HG02938 (cell line): ENCODE results near the gene SUOX.
"Not testable (repeated sequence)": the region's sequence is repeated elsewhere in the genome, so short reads cannot be mapped to it uniquely, and the experiment has no call there.

Experiments used
- ATAC-seq: cut with Tn5 transposase; IDR thresholded peaks from one replicate; pipeline ENCODE4 v1.9.1; 2021; ENCODE audit warnings: mild to moderate bottlenecking, moderate library complexity; ENCODE audit not compliant: unreplicated experiment

SUOX gene

DNA sequence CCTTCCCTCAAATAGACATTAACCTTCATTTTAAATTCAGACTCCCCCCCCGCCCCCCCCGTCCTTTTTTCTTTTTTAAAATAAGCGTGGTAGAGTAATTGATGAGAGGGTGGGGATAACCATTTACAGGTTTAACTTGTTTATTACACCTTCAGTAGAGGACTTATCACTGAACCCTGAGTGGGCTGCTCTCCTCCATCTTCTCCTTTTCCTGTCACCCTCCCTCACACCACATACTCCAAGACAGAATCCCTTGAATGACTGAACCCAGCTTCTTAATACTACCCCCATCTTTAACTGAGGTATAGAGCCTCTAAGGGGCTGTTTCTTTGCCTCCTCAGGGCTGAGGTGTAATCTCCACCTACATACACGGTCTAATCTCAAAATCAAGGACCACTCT is 20.1 kb downstream of the SUOX start:
- ATAC-seq = no peak

DNA sequence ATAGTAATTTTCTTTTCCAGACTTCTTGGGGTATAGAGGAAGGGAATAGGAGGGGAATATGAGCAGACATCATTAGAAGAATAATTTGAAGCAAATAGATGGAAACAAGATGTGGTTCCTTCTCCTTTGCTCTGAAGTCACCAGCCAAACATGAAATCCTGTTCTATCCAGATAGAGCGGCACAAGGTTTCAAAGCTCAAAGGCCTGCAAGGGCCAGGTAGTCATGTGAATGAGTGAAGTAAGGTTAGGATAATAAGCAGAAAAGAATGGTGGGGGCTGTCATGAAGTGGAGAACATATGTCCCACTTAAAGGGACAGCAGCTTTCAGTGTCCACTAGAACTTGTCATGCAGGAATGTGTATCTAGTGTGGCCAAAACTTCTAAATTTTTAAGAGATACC is 21.3 kb downstream of the SUOX start:
- ATAC-seq = no peak

DNA sequence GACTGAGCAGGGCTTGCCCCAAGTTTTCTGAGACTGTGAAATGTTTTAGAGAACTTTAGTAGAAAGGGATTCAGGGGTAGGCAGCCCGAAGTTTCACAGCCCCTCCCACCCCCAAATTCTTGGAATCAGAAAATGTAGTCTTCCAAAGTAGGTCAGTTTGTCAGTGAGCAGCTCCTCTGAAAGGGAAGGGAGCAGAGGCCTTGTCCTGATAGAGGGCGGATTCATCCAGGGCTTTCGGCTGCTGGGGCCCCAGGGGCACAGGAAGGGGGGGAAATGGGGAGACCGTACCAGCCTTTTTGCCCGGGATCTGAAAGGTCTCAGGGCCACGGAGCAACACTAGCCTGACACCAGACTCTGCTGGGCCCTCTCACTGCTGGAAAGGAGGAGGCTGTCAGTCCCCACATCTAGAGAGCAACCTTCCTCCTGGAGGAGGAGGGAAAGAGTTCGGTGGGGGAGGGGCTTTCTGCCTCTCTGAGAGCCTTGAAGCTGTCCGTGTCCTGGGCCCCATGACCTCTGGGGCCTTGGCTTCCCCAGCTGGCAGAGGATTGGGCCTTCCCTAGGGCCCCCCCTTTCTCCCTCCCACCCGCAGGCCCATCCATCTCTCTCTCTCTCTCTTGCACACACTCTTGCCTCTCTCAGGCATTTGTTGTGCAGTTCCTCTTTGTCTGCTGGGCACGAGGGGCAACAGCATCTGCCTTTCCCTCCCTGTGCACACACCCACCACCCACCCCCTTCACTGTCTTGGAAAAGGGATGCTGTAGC is 23.5 kb downstream of the SUOX start, which contains the start of gene IKZF4:
Gene IKZF4 (plus strand): TSS at position 621 of the 762 bp plus-strand sequence. CDS start 451 bp downstream, outside the sequence.
- no peak for ATAC-seq

DNA sequence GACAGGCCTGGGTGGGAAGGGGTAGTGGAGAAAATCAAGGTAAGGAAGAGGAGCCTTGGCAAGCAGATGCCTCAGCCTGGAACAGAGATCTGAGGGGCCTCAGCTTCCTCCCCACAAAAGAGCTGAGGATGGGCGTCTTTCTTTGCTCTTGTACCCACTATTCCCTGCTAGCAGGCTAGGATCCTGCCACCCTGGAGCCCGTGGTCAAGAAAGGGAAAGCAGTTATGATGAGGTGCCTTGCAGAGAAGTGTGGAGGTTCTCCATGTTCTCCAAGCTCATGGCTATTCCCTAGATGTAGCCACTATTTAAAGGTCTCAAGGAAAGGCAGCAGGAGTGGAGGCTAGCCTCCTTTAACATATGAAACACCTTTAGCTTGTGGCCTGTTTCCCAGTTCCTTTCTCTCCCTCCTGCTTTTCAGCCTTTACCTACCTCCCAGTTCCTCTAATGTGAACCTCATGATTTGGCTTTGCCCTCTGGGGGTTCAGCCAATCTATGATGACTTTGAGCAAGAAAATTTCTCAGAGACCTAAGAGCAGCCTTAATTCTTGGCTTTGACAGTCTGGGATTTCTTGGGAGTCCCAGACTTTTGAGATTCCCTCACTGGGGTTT is 24.9 kb downstream of the SUOX start:
- no peak for ATAC-seq

DNA sequence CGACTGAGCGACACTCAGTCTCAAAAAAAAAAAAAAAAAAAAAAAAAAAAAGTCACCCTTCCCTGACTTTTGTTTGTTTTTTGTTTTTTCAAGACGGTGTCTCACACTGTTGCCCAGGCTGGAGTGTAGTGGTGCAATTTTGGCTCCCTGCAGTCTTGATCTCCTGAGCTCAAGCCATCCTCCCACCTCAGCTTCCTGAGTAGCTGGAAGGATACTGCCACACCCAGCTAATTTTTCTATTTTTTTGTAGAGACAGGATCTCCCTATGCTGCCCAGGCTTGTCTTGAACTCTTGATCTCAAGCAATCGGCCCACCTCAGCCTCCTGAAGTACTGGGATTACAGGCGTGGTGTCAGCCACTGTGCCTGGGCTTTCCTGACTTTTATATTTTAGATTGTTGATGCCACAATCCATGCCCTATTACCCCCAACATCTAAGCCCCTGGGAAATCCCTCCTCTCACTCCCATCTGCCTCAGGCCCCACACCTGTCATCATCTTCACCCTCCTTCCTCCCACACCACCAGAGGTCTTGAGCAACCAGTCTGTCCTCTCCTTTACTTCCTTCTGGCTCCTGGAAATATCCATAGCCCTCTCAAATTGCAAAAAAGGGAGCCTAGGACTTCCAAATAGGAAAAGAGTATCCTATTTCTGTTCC is 31.6 kb downstream of the SUOX start:
- ATAC-seq = no peak

DNA sequence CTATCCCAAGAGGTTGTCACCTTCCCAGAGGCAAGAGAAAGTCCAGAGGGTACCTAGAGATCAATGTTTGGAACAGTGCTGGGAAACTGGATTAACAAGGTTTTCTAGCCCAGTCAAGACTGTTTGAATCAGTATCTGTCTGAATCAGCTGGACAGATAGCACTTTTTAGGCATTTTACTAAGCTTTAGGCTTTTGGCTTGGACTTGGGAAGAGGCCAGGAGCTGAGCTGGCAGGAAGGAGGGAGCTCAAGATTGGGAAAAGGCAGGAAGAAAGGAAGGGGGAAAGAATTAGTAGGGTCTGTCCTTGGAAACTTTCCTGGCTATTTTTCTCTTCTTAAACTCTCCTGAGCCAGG is 32.1 kb downstream of the SUOX start:
- no peak for ATAC-seq

DNA sequence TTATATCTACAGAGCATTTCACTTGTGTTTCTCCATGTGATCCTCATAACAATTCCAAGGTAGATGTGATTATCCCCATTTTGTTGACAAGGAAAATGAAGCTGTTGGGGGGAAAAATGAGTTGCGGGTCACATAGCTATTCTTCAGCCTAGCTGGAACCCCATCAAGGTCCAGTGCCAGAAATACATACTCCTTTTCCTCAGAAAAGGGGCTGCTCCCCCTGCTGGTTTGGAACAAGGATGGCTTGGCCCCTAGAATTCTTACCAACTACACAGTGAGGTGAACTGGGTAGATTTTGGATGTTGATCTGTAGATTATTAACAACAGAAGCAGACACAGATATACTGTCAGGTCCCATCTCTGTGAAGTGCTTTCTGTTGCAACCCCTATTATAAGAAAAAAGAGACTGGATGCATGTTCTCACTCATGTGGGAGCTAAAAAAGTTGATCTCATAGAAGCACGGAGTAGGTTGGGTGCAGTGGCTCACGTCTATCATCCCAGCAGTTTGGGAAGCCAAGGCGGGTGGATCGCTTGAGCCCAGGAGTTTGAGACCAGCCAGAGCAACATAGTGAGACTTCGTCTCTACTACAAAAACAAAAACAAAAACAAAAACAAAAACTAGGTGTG is 32.7 kb downstream of the SUOX start:
- no peak for ATAC-seq

DNA sequence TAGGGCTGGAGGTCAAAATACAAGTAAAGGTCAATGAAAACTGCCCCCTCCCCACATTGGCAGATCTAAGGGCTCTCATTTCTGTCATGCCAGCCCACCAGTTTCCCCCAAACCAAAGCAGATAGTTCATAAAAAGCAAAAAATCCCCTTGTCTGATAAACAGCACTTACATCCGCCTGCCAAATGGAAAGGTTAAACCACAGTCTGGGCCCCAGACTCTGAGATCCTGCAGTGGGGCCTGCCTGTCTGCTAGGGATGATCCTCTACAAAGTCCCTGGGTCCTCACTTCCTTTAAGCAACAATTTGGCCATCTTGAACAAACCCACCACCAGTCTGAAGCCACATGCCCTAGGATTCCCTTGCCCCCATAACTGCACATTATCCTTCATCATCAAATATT is 34.9 kb downstream of the SUOX start:
- no peak for ATAC-seq

DNA sequence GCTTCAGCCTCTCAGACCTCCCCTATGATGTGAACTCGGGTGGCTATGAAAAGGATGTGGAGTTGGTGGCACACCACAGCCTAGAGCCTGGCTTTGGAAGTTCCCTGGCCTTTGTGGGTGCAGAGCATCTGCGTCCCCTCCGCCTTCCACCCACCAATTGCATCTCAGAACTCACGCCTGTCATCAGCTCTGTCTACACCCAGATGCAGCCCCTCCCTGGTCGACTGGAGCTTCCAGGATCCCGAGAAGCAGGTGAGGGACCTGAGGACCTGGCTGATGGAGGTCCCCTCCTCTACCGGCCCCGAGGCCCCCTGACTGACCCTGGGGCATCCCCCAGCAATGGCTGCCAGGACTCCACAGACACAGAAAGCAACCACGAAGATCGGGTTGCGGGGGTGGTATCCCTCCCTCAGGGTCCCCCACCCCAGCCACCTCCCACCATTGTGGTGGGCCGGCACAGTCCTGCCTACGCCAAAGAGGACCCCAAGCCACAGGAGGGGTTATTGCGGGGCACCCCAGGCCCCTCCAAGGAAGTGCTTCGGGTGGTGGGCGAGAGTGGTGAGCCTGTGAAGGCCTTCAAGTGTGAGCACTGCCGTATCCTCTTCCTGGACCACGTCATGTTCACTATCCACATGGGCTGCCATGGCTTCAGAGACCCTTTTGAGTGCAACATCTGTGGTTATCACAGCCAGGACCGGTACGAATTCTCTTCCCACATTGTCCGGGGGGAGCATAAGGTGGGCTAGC is 37.7 kb downstream of the SUOX start:
- no peak for ATAC-seq

DNA sequence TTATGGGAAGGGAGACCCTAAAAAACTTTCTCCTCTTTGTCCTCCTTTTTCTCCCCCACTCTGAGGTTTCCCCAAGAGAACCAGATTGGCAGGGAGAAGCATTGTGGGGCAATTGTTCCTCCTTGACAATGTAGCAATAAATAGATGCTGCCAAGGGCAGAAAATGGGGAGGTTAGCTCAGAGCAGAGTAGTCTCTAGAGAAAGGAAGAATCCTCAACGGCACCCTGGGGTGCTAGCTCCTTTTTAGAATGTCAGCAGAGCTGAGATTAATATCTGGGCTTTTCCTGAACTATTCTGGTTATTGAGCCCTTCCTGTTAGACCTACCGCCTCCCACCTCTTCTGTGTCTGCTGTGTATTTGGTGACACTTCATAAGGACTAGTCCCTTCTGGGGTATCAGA is 40.1 kb downstream of the SUOX start:
- ATAC-seq = no peak

DNA sequence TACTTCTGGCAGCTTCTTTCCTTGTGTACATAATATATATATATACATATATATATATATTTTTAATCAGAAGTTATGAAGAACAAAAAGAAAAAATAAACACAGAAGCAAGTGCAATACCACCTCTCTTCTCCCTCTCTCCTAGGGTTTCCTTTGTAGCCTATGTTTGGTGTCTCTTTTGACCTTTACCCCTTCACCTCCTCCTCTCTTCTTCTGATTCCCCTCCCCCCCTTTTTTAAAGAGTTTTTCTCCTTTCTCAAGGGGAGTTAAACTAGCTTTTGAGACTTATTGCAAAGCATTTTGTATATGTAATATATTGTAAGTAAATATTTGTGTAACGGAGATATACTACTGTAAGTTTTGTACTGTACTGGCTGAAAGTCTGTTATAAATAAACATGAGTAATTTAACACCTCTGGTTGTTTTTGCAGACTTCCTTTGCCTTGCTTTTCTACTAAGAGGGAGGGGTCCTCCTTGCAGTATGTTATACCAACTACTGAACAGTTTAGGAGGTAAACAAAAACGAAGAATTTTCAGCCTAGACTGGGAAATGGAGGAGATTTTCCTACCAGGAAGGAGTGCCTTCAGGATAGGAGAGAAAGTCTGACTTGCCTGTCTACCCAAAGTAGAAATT is 41.1 kb downstream of the SUOX start:
- no peak for ATAC-seq

DNA sequence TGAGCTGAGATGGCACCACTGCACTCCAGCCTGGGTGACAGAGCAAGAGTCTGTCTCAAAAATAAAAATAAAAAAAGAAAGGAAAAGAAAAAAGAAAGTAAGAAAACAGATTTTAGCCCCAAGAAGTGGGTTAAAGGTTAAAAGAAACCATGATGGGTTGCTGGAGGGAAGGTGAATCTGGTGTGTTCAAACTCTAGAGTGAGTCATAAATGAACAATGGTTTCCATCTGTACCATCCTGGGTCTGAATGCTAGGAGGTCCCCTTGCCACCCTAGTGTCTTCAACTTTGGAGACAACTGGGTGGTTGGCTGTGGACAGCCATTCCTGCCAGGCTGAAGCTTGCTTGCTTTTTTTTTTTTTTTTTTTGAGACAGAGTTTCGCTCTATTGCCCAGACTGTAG is 43.1 kb downstream of the SUOX start:
- no peak for ATAC-seq

DNA sequence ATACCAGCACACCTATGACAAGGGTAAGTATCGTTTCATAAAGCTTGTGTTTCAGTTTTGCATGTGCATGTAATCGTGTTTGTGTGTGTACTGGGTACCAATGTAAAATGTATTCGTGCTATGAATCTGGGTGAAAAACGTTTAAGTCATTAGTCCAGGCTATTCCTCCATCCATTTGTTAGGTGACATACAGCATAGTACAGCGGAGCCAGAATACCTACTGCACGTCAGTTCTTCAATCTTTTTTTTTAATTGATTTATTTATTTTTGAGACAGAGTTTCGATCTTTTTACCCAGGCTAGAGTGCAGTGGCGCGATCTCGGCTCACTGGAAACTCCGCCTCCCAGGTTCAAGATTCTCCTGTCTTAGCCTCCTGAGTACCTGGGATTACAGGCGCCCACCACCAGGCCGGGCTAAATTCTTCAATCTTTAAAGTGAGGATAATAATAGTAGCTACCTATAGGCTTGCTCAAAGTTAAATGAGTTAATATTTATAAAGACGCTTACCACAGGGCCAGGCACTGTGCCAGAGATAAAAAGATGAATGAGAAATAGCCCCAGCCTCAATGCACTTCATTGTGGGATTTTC is 44.0 kb downstream of the SUOX start:
- peak; percentile 7 for ATAC-seq

DNA sequence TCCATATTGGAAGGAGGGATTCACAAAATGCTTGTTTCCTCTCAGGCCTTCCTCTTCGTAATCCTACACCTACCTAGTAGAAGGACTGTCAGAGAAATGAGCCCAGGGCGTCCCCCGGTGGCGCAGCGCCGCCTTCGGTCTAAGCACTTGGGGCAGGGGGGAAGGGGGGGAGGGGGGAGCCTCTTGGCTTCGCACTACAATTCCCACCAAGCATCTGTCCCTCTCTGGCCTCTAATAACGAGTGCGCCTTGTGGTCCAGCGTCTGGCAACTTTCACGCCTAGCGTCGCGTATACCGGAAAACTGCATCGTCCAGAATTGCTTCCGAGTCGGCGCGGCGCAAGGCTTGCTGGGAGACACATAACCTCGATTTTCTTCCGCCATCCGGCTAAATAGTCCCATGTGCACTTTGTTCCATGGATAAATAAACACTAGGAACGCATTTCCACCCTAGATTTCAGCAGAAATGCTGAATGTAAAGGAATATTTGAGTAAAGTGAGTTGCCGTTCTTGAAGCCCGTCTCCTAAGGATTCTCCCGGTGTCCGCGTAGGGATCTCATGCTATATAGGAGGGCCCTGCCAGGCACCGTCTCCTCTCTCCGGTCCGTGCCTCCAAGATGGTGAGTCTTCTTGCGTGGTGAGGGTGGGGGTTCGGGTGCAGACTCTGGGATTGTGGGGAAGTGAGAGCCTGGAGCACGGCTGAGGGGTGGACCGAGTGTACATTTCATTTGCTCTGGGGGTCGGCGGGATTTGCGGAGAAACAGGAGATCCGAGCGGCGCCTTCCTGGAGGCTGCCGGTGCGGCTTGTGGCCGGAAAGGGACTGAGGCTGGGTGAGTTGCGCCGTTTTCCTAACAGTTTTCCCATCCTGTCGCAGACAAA is 44.7 kb downstream of the SUOX start, which contains the start of gene RPS26:
Gene RPS26 (plus strand): TSS at position 367 of the 878 bp plus-strand sequence. CDS start 249 bp downstream, at position 616.
- ATAC-seq = peak; percentile 94

DNA sequence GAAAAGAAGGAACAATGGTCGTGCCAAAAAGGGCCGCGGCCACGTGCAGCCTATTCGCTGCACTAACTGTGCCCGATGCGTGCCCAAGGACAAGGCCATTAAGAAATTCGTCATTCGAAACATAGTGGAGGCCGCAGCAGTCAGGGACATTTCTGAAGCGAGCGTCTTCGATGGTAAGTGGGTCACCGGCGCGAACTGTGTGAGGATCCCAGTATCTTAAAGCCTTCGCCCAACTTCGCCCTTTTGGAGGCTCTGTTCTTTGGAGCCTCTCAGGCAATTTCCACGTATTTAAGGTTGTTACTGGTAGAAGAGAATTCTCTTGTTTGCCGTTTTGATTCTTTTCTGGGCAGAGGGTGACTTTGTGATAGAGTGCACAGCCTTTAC is 45.3 kb downstream of the SUOX start:
- not testable (repeated sequence) for ATAC-seq

DNA sequence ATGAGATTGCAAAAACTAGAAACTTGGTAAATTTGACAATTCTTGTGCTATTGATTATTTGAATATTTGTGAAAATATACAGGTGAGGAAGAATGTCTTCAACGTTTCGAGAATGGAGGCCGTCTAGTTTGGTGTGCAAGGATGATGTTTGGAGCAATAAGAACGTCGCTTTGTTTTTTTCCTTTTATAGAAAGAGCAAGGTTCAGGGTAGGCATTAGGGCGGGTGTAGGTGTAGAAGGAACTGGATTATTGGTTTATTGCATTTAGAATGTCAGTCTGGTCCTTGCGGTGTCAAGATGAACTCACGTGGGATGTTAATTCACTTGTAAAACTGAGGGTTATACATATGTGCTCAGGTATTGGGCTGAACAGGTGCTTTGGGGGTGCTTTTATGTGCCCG is 45.8 kb downstream of the SUOX start:
- ATAC-seq = no peak

DNA sequence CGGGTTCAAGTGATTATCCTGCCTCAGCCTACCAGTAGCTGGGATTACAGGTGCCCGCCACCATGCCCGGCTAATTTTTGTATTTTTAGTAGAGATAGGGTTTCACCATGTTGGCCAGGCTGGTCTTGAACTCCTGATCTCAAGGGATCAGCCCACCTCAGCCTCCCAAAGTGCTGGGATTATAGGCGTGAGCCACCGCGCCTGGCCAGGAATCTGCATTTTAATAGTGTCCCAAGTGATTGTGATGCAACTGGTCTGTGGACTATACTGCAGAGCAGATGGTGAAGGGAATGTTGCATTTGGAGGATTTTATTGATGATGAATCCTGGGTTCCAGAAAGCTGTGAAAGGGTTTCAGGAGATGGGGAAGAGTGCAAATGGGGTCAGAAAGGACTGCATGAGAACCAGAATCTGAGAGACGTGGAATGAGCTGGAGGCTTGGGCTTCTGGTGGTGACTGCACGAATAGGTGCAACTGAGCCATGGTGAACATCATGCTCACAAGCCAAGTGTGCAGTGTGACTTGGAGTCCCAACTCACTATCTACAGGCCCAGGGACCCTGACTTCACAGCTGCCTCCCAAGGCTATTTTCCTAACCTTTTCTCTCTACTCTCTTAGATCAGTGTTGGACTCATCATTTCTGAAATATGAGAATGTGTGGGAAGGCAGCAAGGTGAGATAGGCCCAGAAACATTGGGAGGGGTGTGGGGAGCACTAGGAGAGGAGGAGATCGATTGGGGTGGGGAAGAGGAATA is 49.1 kb downstream of the SUOX start:
- ATAC-seq = no peak

DNA sequence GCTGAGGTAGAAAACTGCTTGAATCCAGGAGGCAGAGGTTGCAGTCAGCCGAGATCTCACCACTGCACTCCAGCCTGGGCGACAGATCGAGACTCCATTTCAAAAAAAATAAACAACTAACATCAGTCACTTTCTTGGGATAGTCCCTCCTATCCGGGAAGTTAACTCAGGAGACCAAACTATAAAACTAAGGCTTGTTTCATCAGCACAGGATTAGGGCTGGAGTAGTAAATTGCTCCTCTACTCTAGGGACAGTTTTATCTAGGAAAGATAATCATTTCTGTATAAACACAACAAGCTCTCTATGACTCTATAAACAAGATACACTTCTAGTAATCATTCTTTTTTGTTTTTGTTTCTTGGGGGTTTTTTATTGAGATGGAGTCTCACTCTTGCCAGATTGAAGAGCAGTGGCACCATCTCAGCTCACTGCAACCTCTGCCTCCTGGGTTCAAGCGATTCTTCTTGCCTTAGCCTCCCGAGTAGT is 56.4 kb downstream of the SUOX start:
- ATAC-seq = no peak
